Esophagus squamous epithelium (tissue), 5 donors: ENCODE data around the gene AAGAB. TPM values are rescaled to one million over a fixed set of nuclear protein-coding genes. Genes with fewer than 3 reads are reported as not detected.

Experiments used
- DNase-seq: peaks from one replicate; lab custom pipeline; 2025; lab: John Stamatoyannopoulos, UW
- H3K27ac ChIP-seq, 4 donors: fragments of 200-600 bp; sonication (generic); one replicate each; pipeline ENCODE4 v1.5.1; 2016 to 2019; ENCODE audit warnings: mild to moderate bottlenecking in 1 of 4
- H3K27me3 ChIP-seq, 4 donors: fragments of 200-600 bp; sonication (generic); 1 replicate in 3 of 4; 2 replicates in 1 of 4; pipeline versions ENCODE4 v1.5.1 to v1.6.0; 2017 to 2021; ENCODE audit warnings: antibody characterized with exemption in 1 of 4
- H3K36me3 ChIP-seq, 3 donors: fragments of 200-600 bp; sonication (generic); one replicate each; pipeline ENCODE4 v1.5.1; 2016 to 2019
- H3K4me1 ChIP-seq, 3 donors: fragments of 200-600 bp; sonication (generic); one replicate each; pipeline ENCODE4 v1.5.1; 2017 to 2019
- H3K4me3 ChIP-seq, 4 donors: fragments of 200-600 bp; sonication (generic); 1 replicate in 3 of 4; 2 replicates in 1 of 4; pipeline ENCODE4 v1.5.1; 2016 to 2019; ENCODE audit warnings: mild to moderate bottlenecking in 2 of 4, moderate library complexity in 1 of 4
- H3K9me3 ChIP-seq, 3 donors: fragments of 200-600 bp; sonication (generic); one replicate each; pipeline ENCODE4 v1.5.1; 2016 to 2019
- POLR2A ChIP-seq, 4 donors: fragments of 450-650 bp; IDR thresholded peaks; one replicate each; pipeline ENCODE4 v1.6.1; 2017; ENCODE audit warnings: antibody characterized with exemption in 4 of 4, mild to moderate bottlenecking in 4 of 4, moderate library complexity in 3 of 4
- WGBS, 2 donors: methylation state at CpG; one replicate each; pipeline ENCODE4 v1.1.5; 2018; 5-methylcytosine and 5-hydroxymethylcytosine counted together
- intact Hi-C: fragments of 100-400 bp; cut with DNase I; formaldehyde crosslinking; loops from one replicate; pipeline ENCODE4 v1.15.0; 2022
- total RNA-seq, 4 donors: library from RNA; depleted of rRNA; stranded (reverse); fragments of >200 nt; gene quantifications; one replicate each; pipeline ENCODE4 v1.1.0, GENCODE V29; 2016
- TF ChIP-seq, protein P1 (sequence below), 6 experiments: fragments of 450-650 bp in 4 of 6; fragments of 200-600 bp in 2 of 6; sonication (generic) in 2 of 6; IDR thresholded peaks; one replicate each; pipeline ENCODE4 v1.5.1; 2016 to 2019; ENCODE audit warnings: antibody characterized with exemption in 6 of 6, mild to moderate bottlenecking in 4 of 6, moderate library complexity in 4 of 6
- donor health status: DM: yes; HTN: yes; CAD: no.

AAGAB gene
- total RNA-seq, 4 donors from 2014 or later: 16.7 to 35.6 (median 31.4) TPM

- Histone ChIP-seq H3K9me3 (no peaks in the 10 kb centered on the region), H3K4me1 (peaks cover 4 to 32% (median 10%) of the 10 kb centered on the region in 3 donors), H3K27ac (no peak overlapping the region), H3K27me3 (no peaks in the 10 kb centered on the region), H3K4me3 (no peak overlapping the region), H3K36me3 (peaks cover 0 to 17% (median 0%) of the 10 kb centered on the region in 3 donors)
- 85 to 87% methylated on average over 3 of the region's 3 CpGs for WGBS, 2 donors
- intact Hi-C loops: no loop called here
- TF ChIP-seq POLR2A (IDR thresholded peaks at IDR 0.05): no peak
- TF ChIP-seq, protein P1, sequence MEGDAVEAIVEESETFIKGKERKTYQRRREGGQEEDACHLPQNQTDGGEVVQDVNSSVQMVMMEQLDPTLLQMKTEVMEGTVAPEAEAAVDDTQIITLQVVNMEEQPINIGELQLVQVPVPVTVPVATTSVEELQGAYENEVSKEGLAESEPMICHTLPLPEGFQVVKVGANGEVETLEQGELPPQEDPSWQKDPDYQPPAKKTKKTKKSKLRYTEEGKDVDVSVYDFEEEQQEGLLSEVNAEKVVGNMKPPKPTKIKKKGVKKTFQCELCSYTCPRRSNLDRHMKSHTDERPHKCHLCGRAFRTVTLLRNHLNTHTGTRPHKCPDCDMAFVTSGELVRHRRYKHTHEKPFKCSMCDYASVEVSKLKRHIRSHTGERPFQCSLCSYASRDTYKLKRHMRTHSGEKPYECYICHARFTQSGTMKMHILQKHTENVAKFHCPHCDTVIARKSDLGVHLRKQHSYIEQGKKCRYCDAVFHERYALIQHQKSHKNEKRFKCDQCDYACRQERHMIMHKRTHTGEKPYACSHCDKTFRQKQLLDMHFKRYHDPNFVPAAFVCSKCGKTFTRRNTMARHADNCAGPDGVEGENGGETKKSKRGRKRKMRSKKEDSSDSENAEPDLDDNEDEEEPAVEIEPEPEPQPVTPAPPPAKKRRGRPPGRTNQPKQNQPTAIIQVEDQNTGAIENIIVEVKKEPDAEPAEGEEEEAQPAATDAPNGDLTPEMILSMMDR (IDR thresholded peaks at IDR 0.05): no peak
- DNase-seq: no peak
These were observed 9.4 kb downstream of the AAGAB start for GRCh38 chr15:67244971-67245478.

DNA sequence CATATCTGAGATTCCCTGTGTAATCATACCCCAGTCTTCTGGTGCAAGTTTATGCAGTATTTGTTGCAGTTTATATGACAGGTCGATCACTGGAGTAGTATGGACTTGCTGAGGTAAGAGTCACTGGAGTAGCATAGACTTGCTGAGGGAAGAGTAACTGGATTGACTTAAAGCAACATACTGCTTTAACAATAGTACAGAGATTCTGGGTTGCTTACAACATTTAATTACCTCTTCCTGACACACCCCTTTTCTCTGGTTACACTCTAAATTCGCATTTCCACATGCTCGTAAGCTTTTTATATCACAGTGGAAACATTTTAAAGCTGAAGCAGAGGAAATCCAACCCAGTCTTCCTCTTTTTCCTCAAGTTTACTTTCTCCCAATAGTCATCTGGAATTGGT is 11.8 kb downstream of the AAGAB start:
- no peak for DNase-seq
- TF ChIP-seq, protein P1 (IDR thresholded peaks at IDR 0.05): no peak
- no peak for TF ChIP-seq POLR2A (IDR thresholded peaks at IDR 0.05)
- H3K27ac ChIP-seq: peak overlapping the region in 1 of 4 donors; percentile 16
- H3K4me3 ChIP-seq: no peak overlapping the region
- no peaks in the 10 kb centered on the region for H3K9me3 ChIP-seq
- peaks cover 0 to 17% (median 0%) of the 10 kb centered on the region in 3 donors for H3K36me3 ChIP-seq
- H3K4me1 ChIP-seq: peaks cover 4 to 39% (median 18%) of the 10 kb centered on the region in 3 donors
- 10 to 27% methylated on average over 3 of the region's 3 CpGs for WGBS, 2 donors
- intact Hi-C loops: no loop called here
- H3K27me3 ChIP-seq: no peaks in the 10 kb centered on the region

- peak overlapping the region in 1 of 4 donors; percentile 41 for H3K27ac ChIP-seq
- peak overlapping the region in 1 of 4 donors; percentile 9 for H3K4me3 ChIP-seq
- DNase-seq: no peak
- intact Hi-C loops: no loop called here
- H3K4me1 ChIP-seq: peaks cover 4 to 39% (median 18%) of the 10 kb centered on the region in 3 donors
- peaks cover 0 to 12% (median 0%) of the 10 kb centered on the region in 3 donors for H3K36me3 ChIP-seq
- 44 to 51% methylated on average over 4 of the region's 4 CpGs for WGBS, 2 donors
- H3K27me3 ChIP-seq: no peaks in the 10 kb centered on the region
- no peaks in the 10 kb centered on the region for H3K9me3 ChIP-seq
- TF ChIP-seq, protein P1 (IDR thresholded peaks at IDR 0.05): no peak
These were observed 13.2 kb downstream of the AAGAB start for GRCh38 chr15:67241132-67241855.

- WGBS, 2 donors: 28 to 35% methylated on average over 3 of the region's 3 CpGs
- intact Hi-C loops: no loop called here
These were observed 14.0 kb downstream of the AAGAB start for GRCh38 chr15:67240235-67241131.

More at GRCh38 chr15:67240235-67241131, 14.0 kb downstream of the AAGAB start:
- TF ChIP-seq, protein P1 (IDR thresholded peaks at IDR 0.05): peak in 5 of 6 experiments; percentile 25 to 57 (median 45)
- TF ChIP-seq POLR2A (IDR thresholded peaks at IDR 0.05): no peak
- Histone ChIP-seq H3K36me3 (peaks cover 0 to 12% (median 0%) of the 10 kb centered on the region in 3 donors), H3K27me3 (no peaks in the 10 kb centered on the region), H3K4me3 (no peak overlapping the region), H3K27ac (no peak overlapping the region), H3K9me3 (no peaks in the 10 kb centered on the region), H3K4me1 (peaks cover 4 to 39% (median 18%) of the 10 kb centered on the region in 3 donors)
- DNase-seq: no peak
